HFF-Myc (cell line): Measurements from ENCODE around the gene UNC45A.

Experiments used
- DNase-seq: peaks from one replicate; pipeline ENCODE4 v3.0.0-alpha.2; 2011; ENCODE audit warnings: low read depth; ENCODE audit errors: extremely low read depth
- H3K4me3 ChIP-seq: replicated peaks from 2 replicates; pipeline ENCODE4 v1.5.1; 2011; ENCODE audit warnings: low read depth, mild to moderate bottlenecking, control low read depth, low read length
- TF ChIP-seq, protein P1 (sequence below): IDR thresholded peaks from 2 replicates; pipeline ENCODE4 v1.5.1; 2012; ENCODE audit warnings: mild to moderate bottlenecking, low read depth, low read length, control low read depth; ENCODE audit errors: missing control alignments

Gene UNC45A

DNA sequence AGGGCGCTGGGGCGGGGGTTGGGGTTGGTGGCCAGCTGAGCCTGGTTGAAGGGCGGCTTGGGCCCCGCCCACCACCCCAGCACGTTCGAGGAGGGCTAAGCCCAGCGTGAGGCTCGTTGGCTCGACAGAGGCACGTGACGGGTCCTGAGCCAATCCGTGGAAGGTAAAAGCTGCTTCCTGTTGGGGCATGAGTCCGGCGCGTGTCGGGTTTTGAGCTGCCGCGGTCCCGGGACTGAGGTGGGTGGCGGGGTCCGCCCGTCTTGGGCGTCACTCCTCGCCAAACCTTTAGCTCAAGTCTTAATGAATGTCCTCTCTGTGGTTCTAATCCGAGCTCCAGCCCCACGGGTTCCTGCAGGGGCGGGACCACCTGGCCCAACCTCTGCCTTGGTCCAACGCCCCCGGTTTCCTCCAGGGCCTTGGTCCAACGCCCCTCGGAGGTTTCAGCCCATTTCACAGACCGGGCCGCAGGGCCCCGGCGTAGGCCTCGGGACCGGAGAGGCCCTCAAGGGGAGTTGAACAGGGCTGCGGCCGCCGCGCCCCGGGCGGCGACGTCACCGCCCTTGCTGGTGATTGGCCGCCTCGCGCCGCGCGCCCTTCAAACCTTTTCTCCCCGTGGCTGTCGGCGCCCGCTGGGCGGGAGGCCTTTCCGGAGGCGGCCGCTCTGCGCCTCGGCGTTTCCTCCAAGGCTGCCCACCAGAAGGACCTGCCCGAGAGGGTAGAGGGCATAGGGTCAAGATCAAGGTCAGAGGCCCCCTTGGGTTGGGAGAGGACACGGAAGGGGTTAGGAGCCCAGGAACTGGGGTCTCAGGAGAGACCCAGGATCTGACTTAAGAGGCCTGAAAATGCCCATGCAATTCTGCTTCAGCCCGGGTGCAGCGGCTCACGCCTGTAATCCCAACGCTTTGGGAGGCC is 19.9 kb downstream of the UNC45A start, which contains the start of gene RCCD1:
TSS of gene RCCD1 (plus strand) at position 173 of the 912 bp plus-strand sequence. CDS start 1,851 bp downstream, outside the sequence.
- peak; percentile 88 for DNase-seq
- peak within 1 kb of the TSS; percentile 55 for H3K4me3 ChIP-seq
- TF ChIP-seq, protein P1, sequence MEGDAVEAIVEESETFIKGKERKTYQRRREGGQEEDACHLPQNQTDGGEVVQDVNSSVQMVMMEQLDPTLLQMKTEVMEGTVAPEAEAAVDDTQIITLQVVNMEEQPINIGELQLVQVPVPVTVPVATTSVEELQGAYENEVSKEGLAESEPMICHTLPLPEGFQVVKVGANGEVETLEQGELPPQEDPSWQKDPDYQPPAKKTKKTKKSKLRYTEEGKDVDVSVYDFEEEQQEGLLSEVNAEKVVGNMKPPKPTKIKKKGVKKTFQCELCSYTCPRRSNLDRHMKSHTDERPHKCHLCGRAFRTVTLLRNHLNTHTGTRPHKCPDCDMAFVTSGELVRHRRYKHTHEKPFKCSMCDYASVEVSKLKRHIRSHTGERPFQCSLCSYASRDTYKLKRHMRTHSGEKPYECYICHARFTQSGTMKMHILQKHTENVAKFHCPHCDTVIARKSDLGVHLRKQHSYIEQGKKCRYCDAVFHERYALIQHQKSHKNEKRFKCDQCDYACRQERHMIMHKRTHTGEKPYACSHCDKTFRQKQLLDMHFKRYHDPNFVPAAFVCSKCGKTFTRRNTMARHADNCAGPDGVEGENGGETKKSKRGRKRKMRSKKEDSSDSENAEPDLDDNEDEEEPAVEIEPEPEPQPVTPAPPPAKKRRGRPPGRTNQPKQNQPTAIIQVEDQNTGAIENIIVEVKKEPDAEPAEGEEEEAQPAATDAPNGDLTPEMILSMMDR = no peak

DNA sequence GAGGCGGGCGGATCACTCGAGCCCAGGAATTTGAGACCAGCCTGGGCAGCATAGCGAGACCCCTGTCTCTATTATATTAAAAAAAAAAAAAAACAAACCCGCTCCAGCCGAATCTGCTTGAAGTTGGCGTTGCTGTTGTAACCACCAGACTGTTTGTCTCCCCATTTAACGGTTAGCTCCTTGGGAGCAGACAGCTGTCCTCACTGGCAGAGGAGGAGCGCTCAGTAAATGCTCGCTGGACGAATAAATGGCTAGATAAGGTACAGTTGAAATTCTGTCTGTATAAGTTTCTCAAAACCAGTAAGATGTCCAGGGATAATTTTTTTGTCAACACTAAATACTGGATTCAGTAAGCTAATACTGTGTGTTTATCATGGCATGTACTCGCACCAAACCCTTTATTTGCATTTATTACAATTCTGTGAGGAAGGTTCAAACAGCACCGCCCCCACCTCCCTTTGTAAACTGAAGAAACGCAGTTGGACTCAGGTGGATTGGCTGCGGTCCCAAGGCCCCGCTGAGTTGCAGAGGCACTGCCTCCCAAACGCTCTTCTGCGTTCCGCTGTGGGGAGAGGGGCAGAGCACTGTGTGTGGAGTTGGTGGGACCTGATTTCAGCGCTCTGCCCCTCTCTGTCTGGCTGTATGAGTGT is 20.7 kb downstream of the UNC45A start:
- TF ChIP-seq, protein P1 = no peak
- DNase-seq = no peak
- H3K4me3 ChIP-seq = peak overlapping the region; percentile 55

DNA sequence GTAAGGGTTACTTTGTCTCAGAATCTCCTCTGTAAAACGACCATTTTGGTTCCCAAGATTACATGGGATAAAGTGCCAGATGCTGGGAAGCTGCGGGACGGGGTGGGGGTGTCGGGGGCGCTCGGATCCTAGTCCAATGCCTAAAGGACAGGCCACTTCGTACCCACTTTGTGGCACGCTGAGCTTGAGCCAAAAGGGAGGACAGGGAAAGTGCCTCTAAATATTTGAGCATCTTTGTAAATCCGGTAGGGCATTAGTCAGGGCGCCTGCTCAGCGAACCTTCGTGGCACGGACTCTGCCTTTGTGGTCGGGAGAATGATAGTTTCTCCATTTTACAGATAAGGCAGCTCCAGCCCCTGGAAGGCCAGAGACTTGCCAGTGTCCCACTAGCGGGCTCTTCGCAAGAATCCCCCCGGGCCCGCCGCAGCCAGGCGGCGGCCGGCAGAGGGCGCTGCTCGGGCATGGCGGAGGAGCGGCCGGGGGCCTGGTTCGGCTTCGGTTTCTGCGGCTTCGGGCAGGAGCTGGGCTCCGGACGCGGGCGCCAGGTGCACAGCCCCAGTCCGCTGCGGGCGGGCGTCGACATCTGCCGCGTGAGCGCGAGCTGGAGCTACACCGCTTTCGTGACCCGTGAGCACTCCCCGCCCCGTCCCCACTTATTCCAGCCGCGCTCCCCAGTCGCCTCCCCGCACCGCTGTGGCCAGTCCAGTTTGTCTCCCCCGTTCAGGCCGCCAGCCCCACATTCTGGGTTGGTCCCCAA is 21.4 kb downstream of the UNC45A start:
- DNase-seq = peak; percentile 31
- TF ChIP-seq, protein P1 = peak; percentile 96
- peak overlapping the region; percentile 55 for H3K4me3 ChIP-seq

DNA sequence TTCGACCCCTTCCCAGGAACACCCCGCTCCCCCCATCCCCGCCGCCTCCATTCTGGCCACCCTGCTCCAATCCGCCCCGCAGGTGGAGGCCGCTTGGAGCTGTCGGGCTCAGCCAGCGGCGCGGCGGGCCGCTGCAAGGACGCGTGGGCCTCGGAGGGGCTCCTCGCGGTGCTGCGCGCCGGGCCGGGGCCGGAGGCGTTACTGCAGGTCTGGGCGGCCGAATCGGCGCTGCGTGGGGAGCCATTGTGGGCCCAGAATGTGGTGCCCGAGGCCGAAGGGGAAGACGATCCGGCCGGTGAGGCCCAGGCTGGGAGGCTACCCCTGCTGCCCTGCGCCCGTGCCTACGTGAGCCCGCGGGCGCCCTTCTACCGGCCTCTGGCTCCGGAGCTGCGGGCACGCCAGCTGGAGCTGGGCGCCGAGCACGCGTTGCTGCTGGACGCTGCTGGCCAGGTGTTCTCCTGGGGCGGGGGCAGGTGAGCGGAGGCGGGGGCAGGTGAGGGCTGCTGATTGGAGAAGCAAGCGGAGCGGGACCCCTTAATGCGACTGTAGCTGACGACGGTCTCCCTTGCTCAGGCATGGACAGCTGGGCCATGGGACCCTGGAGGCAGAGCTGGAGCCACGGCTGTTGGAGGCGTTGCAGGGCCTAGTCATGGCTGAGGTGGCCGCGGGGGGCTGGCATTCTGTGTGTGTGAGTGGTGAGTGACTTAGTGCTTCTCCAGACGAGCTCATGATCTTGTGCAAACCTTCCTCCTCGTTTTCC is 22.1 kb downstream of the UNC45A start:
- H3K4me3 ChIP-seq = peak overlapping the region; percentile 55
- TF ChIP-seq, protein P1 = no peak
- no peak for DNase-seq

DNA sequence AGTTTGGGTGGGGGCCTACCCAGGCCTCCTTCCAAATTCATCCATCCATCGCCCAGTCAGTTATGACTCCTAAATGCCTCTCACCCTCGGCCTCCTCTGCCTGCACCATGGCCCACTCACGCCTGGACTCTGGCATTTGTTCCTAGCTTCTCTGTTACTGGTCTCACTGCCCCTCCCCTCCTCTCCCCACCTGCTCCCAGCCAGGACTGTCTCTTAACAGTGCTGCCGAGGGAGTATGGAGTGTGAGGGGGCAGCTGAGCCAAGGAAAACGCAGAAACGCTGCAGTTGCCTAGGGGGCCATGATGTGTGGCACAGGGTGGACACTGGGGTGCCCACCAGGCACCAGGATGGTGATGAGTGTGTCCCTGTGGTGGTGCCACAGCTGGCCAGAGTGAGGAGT is 22.7 kb downstream of the UNC45A start:
- no peak for DNase-seq
- peak overlapping the region; percentile 55 for H3K4me3 ChIP-seq
- TF ChIP-seq, protein P1 = no peak

DNA sequence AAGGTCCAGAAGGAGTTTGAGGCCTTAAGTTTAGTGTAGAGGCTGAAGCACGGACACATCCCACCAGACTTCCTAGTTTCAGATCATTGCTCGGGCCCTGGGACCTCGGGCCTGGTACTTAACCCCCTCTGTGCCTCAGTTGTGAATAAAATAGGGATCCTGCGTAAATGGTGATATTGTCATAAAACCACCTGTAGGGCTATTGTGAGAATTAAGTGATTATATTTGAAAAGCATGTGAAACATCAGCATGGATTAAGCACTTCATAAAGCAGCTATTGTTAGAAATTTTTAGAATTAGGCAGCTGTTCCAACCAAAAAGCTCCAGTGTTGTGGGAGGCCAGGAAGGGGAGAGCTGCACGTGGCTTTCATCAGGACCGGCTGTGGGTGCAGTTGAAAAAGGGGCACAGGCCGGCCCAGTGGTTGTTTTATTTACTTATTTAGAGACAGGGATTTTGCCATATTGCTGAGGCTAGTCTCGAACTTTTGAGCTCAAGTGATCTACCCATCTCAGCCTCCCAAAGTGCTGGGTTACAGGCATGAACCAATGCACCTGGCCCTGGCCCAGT is 24.0 kb downstream of the UNC45A start:
- no peak for DNase-seq
- TF ChIP-seq, protein P1 = no peak
- no peak overlapping the region for H3K4me3 ChIP-seq
